GM21381 (cell line): Measurements from ENCODE around the gene ACTL6B.

ENCODE experiments used
- ATAC-seq: cut with Tn5 transposase; IDR thresholded peaks from one replicate; pipeline ENCODE4 v1.9.1; 2021; ENCODE audit warnings: mild to moderate bottlenecking, moderate library complexity; ENCODE audit not compliant: unreplicated experiment

Gene ACTL6B

DNA sequence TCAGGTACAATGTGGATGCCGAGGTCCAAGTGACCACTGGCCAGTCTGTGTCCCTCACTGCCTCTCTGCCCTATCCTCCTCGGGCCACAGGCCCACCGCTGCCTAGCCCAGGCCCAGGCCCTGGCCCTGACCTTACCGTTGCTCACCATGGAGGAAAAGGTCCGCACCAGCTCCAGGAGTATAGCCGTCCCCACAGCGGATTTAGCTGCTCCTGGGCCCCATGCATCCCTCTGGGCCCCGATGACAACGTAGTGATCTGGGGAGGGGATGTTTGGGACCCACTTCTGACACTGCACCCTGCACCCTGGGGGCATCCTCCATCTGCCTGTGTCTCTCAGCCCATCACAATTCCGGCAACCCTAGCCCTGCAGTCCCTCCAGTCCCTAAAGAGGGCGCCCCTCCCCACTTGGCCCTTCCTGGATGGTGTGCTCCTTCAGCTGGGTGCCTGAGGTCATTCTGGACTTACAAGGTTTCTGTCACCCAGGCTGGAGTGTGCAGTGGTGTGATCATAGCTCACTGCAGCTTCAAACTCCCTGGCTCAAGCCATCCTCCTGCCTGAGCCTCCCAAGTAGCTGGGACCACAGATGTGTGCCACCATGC lies 27.0 kb downstream of the ACTL6B start:
- no peak for ATAC-seq

DNA sequence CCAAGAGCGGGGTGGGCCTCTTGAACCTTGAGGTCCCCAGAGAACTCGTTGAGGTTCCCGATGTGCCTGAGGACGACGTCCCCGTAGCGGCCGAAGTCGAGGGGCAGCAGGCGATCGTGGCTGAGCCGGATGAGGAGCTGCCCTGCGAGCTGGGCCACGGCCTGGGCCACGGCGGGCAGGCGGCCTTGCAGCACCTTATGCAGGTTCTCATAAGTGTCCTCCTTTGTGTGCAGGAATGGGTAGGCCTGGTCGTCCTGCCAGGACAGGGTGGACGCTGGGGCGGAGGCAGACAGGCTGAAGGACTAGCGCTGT lies 29.1 kb downstream of the ACTL6B start:
- ATAC-seq, result no peak

DNA sequence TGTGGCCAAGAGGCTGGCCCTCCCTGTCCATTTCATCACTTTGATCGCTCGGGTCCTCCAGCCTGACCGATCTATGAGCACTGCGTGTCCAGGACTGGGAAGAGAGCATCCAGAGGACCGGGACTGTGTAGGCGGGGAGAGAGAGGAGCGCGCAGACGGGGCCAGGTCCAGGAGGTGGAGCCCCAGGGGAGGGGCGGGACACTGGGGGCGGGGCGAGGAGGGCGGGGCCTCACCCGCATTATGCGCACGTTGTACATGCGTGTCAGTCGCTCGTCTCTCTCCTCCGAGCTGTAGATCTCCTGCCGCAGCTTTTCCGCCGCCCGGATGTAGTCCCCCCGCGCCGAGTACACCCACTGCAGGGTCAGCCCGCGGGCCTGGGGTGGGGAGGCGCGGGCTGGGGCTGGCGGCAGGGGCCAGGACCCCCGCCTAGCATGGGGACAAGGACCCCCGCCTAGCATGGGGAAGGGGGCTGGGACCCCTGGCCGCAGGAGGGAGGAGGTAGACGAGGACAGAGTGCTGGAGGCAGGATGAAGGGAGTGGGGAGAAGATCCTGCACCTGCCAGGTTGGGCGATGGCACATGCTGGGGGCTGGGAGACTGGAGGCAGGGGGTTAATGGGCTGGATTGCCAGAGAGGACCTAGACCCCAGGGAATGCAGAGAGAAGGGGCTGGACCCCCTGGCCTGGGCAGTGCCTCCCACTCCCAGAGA lies 29.6 kb downstream of the ACTL6B start:
- peak; percentile 87 for ATAC-seq

- ATAC-seq, result no peak
Measured at GRCh38 chr7:100626055-100626454, 30.2 kb downstream of the ACTL6B start.

- ATAC-seq, result no peak
Measured at GRCh38 chr7:100623951-100624824, 32.1 kb downstream of the ACTL6B start.

DNA sequence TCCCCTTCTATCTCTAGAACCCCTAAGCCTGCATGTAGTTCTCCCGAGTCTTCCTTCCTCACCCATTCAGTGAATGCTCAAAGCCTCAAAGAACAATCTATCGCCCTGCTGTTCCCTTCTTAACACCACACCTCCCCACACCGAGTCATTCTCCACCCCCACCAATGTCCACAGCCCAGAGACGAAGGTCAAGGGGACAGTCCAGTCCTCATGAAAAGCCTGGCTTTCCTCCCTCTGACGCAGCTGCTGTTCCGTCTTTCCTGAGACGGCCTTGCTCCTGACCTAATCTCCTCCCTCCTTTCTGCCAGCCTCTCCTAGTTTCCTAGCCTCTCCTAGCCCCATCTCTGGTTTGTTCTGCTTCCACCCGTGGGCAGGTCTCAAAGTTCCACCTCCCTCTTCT lies 34.7 kb downstream of the ACTL6B start:
- no peak for ATAC-seq

DNA sequence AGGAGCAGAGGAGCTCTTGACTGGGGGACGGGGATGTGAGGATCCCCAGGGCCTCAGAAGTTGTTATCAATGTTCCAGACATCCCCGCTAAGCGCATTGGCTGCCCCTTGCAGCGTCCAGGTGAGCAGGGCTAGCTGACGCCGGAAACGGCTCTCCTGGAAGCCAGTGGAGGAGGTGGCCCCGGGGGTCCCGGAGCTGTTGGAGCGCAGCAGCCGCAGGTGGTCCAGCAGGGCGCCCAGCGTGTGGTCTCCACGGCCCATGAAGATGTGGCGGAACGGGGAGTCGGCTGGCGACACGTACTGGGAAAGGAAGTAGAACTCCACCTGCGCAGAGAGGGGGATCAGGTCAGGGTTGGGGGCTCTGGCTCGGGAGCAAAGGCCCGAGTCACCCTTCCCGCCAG lies 35.4 kb downstream of the ACTL6B start:
- ATAC-seq, result no peak

GRCh38 chr7:100620239-100620638 lies 36.0 kb downstream of the ACTL6B start:
- ATAC-seq, result no peak

GRCh38 chr7:100614308-100614861 lies 41.9 kb downstream of the ACTL6B start:
- no peak for ATAC-seq

GRCh38 chr7:100613412-100614175 lies 42.7 kb downstream of the ACTL6B start:
- no peak for ATAC-seq

- ATAC-seq, result no peak
Measured at GRCh38 chr7:100612730-100613390, 43.4 kb downstream of the ACTL6B start.

DNA sequence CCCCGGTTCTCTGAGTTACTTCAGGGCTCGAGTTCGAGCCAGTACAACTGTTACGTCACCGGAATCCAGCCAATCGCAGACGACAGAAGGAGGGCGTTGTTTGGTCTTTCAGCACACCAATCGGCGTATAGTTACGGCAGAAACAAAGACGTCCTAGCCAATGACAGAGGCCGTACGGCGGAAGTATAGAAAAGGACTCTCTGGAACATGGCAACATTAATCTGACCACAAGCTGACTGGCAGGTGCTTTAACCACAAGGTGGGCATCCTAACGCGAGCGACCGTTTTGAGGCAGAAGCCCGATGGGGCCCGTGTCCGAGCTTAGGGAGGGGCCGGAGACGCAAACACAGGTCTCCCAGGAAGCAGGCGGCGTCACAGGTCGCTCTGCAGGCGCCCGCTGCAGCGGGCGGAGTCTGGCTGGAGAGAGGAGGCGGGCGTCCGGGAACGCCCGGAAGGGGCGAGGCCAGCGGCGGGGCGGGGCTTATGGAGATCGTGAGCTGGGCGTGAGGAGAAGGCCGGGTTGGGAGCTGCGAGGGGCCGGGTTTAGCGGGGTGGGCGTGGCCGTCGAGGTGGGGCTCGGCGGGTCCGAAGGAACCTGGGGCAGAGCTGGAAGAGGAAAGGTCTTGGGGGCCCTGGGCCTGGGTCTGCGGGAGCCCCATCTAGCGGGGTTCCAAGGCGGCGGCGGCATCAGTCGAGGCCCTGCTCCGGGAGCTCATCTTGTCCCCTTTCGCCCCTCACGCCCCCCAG lies 44.1 kb downstream of the ACTL6B start, which contains the start of gene MOSPD3:
Gene MOSPD3, plus strand, starts transcription at position 558 of the 747 bp plus-strand sequence. CDS start 252 bp downstream, outside the sequence.
- peak; percentile 89 for ATAC-seq

DNA sequence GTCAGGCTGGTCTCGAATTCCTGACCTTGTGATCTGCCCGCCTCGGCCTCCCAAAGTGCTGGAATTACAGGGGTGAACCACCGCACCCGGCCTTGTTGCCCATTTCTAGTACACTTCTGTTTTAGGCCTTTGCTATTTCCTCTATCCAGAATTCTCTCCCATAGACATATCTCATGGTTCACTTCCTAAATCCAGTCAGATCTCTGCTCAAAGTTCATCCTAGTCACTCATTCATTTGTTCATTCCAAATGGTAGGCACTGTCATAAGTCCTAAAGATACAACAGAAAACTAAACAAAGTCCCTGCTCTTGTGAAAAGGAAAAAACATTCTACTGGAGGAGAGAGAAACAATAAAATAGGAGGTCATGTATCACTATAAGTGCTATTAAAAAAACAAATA lies 46.3 kb downstream of the ACTL6B start:
- no peak for ATAC-seq

DNA sequence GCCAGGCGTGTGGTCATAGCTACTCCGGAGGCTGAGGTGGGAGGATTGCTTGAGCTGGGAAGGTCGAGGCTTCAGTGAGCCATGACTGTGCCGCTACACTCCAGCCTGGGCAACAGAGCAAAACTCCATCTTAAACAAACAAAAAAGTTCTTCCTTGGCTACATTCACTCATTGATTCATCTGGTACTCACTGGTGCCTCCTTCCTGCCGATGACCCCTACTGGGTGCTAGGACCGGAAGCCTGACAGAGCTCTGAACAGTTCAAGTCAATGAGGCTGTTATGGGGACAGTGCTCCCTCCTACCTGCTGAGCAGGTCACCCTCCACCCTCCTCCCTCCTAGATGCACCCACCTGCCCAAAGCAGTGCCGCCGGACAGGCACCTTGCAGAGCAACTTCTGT lies 49.1 kb downstream of the ACTL6B start:
- ATAC-seq, result no peak

DNA sequence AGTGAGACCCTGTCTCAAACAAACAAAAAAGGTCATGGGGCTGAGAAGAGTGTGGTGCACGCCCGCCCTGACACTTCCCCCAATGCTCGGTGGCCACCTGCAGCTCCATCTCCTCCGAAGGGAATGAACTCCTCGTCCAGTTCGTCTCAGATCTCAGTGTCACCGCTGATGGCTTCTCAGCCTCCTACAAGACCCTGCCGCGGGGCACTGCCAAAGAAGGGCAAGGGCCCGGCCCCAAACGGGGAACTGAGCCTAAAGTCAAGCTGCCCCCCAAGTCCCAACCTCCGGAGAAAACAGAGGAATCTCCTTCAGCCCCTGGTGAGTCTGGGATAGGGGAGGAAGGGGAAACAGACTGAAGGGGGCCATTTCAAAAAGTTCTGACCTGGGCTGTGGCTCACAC lies 49.9 kb downstream of the ACTL6B start:
- ATAC-seq, result no peak

- ATAC-seq, result no peak
Measured at GRCh38 chr7:100604976-100605911, 51.0 kb downstream of the ACTL6B start.

GRCh38 chr7:100604028-100604975 lies 51.9 kb downstream of the ACTL6B start:
- peak; percentile 54 for ATAC-seq

GRCh38 chr7:100603726-100604027 lies 52.6 kb downstream of the ACTL6B start:
- ATAC-seq, result no peak
